HG02610 (cell line): Measurements from ENCODE around the gene GPR12.

Experiments
- ATAC-seq: cut with Tn5 transposase; IDR thresholded peaks from one replicate; pipeline ENCODE4 v1.9.1; 2021; ENCODE audit warnings: mild to moderate bottlenecking, moderate library complexity; ENCODE audit not compliant: unreplicated experiment

Gene GPR12

DNA sequence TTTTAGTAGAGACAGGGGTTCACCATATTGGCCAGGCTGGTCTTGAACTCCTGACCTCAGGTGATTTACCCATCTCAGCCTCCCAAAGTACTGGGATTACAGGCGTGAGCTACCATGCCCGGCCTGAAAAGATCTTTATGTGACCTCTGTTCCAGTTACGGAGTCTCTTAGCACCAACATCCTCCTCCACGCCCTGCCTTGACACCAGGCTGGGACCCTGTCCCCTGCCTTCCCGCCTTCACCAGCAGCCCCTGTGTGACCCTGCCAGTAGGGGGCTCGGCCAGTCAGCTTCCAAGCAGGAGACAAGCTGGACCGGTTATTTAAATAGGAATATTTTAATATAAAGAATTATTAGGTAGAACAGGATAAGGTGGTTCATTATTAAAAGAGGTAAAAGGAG is 54.2 kb downstream of the GPR12 start:
- ATAC-seq = no peak

DNA sequence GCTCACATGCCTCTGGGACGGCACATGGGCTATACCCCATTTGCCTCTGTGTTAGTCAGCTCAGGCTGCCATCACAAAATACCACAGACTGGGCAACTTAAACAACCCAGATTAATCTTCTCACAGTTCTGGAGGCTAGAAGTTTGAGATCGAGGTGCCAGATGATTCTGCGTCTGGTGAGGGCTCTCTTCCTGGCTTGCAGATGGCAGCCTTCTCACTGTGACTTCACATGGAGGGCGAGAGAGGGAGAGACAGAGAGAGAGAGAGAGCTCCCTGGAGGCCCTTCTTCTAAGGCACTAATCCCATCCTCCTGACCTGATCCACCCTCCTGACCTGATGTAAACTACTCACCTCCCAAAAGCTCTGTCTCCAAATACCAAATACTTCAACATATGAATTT is 55.0 kb downstream of the GPR12 start:
- no peak for ATAC-seq
